ENCODE data around the gene SEC11A.
A peak's percentile ranks its signal among the peaks of the same experiment; 100 is the strongest.
"Not testable (repeated sequence)": the region's sequence is repeated elsewhere in the genome, so short reads cannot be mapped to it uniquely, and the experiment has no call there.

The SEC11A gene

DNA sequence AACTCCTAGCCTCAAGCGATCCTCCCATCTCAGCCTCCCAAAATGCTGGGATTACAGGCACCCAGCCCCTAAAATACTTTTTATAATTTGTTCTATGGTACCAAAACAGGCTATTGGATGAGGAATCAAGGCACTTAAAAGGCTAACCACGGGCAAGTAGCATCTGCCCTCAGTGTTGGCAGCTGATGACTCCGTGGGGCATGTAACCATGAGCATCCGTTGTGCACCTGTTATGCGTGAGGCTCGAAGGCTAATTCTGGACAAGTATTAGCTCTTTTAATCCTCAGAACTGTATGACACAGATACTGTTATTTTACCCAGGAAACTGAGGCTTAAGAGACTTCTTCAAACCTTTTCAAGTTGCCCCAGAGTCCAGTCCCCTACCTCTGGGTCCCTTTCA, 72.1 kb downstream of the SEC11A start:
- H3K4me3 ChIP-seq (ENCODE audit: low read depth, low read length): no peak overlapping the region
- TF ChIP-seq, protein P1, sequence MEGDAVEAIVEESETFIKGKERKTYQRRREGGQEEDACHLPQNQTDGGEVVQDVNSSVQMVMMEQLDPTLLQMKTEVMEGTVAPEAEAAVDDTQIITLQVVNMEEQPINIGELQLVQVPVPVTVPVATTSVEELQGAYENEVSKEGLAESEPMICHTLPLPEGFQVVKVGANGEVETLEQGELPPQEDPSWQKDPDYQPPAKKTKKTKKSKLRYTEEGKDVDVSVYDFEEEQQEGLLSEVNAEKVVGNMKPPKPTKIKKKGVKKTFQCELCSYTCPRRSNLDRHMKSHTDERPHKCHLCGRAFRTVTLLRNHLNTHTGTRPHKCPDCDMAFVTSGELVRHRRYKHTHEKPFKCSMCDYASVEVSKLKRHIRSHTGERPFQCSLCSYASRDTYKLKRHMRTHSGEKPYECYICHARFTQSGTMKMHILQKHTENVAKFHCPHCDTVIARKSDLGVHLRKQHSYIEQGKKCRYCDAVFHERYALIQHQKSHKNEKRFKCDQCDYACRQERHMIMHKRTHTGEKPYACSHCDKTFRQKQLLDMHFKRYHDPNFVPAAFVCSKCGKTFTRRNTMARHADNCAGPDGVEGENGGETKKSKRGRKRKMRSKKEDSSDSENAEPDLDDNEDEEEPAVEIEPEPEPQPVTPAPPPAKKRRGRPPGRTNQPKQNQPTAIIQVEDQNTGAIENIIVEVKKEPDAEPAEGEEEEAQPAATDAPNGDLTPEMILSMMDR (IDR thresholded peaks at IDR 0.05; ENCODE audit: control insufficient read depth, extremely low read depth, insufficient read depth): no peak
- DNase-seq (ENCODE audit: low read depth): no peak

DNA sequence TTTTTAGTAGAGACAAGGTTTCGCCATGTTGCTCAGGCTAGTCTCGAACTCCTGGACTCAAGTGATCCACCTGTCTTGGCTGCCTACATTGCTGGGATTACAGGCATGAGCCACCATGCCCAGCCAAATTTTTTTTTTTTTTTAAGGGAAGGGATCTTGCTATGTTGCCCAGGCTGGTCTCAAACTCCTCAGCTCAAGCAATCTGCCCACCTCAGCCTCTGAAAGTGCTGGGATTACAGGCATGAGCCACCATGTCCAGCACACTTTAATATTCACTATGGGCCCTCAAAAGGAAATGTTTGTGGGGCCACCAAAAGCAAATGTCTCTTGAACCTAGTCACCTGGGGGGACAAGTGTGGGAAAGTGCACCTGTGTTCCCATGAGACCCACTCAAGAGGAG, 73.3 kb downstream of the SEC11A start:
- H3K4me3 ChIP-seq (ENCODE audit: low read depth, low read length): not testable (repeated sequence)

DNA sequence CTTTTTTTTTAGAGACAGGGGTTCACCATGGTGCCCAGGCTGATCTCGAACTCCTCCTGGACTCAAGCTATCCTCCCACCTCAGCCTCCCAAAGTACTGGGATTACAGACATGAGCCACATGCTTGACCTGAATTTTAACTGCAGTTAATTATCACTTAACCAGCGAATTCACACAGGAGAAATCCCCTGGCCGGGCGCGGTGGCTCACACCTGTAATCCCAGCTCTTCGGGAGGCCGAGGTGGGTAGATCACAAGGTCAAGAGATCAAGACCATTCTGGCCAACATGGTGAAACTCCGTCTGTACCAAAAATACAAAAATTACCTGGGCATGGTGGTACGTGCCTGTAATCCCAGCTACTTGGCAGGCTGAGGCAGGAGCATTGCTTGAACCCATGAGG, 74.1 kb downstream of the SEC11A start:
- H3K4me3 ChIP-seq (ENCODE audit: low read depth, low read length); DNase-seq (ENCODE audit: low read depth): not testable (repeated sequence)

More for the DNA sequence above, 73.3 kb downstream of the SEC11A start:
- DNase-seq (ENCODE audit: low read depth): not testable (repeated sequence)

DNA sequence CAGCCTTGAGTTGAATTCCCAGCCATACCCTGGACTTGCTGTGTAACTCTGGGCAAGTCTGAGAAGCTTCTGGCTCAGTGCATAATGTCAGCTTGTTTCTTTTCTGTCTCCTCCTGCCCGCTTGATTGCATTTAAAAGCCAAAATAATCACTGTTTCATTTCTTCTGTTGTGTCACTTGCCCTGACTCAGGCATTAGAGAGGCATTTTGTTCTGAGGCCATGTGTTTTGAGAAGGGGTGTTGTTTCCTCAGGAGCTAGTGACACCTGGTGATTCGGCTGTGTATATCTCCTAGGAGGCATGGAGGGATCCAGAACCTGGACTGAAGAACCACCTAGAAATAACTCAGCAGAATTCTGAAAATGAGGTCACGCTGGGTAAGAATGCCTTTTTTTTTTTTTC, 77.8 kb downstream of the SEC11A start:
- TF ChIP-seq, protein P1 (IDR thresholded peaks at IDR 0.05; ENCODE audit: control insufficient read depth, extremely low read depth, insufficient read depth): peak; percentile 34
- no peak overlapping the region for H3K4me3 ChIP-seq (ENCODE audit: low read depth, low read length)
- DNase-seq (ENCODE audit: low read depth): no peak

DNA sequence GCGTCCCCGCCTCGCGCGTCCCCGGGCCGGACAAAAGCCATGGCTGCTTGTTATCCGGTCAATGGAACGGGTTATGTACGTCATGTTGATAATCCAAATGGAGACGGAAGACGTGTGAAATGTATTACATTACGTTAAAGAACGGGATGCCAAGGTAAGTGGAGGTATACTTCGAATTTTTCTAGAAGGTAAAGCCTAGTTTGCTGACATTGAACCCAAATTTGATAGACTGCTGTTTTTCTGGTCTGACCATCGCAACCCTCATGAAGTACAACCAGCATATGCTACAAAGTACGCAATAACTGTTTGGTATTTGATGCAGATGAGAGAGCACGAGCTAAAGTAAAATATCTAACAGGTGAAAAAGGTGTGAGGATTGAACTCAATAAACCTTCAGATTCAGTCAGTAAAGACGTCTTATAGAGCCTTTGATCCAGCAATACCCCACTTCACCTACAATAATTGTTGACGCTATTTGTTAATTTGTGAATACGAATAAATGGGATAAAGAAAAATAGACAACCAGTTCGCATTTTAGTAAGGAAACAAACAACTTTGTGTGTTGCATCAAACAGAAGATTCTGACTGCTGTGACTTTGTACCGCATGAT, 81.6 kb downstream of the SEC11A start:
- DNase-seq (ENCODE audit: low read depth): no peak
- TF ChIP-seq, protein P1 (IDR thresholded peaks at IDR 0.05; ENCODE audit: control insufficient read depth, extremely low read depth, insufficient read depth): no peak
- peak overlapping the region; percentile 54 for H3K4me3 ChIP-seq (ENCODE audit: low read depth, low read length)

DNA sequence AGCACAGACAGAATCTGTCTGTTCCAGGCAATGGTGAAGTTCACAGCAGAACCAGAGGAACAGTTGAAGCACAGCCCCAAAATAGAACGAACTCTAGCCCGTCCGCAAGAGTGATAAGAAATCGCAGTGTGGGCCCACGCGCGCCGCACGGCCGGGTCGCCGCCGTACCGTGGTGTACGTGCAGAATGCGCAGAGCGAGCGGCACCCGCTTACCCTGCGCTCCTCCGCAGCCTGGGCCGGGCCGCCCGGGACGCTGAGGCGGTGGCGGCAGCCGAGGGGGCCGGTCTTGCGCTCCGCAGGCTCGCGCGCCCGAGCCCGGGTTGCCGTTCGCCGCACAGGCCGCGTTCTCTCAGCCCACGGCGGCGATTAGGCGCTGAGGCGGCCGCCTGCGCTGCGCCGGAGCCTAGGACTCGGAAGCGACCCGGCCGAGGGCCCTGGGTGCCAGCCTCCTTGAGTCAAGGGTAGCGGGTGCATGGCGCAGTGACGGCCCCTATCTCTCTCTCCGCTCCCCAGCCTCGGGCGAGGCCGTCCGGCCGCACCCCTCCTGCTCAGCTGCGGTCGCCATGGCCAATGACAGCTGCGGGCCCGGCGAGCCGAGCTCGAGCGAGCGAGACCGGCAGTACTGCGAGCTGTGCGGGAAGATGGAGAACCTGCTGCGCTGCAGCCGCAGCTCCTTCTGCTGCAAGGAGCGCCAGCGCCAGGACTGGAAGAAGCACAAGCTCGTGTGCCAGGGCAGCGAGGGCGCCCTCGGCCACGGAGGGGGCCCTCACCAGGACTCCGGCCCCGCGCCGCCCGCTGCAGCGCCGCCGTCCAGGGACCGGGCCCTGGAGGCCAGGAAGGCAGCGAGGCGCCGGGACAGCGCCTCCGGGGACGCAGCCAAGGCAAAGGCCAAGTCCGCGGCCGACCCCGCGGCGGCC, 82.4 kb downstream of the SEC11A start:
- peak overlapping the region; percentile 54 for H3K4me3 ChIP-seq (ENCODE audit: low read depth, low read length)
- TF ChIP-seq, protein P1 (IDR thresholded peaks at IDR 0.05; ENCODE audit: control insufficient read depth, extremely low read depth, insufficient read depth): peak; percentile 11; the same call in 1 of the 2 replicates
- no peak for DNase-seq (ENCODE audit: low read depth)

DNA sequence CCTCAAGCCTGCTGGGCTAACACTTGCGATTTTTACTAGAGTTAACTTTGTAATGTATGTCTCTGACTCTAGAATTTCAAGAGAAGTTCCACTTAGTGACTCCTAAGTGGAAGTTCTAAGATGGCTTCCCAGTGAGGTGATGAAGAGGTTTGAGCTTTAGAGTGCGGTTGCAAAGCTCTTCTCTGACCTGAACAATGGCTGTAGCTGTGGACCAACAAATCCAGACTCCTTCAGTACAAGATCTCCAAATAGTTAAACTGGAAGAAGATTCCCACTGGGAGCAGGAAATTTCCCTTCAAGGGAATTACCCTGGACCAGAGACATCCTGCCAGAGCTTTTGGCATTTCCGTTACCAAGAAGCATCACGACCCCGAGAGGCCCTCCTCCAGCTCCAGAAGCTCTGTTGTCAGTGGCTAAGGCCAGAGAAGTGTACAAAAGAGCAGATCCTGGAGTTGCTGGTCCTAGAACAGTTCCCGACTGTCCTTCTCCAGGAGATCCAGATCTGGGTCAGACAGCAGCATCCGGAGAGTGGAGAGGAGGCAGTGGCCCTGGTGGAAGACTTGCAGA, 84.2 kb downstream of the SEC11A start:
- H3K4me3 ChIP-seq (ENCODE audit: low read depth, low read length): peak overlapping the region; percentile 56
- DNase-seq (ENCODE audit: low read depth): no peak
- TF ChIP-seq, protein P1 (IDR thresholded peaks at IDR 0.05; ENCODE audit: control insufficient read depth, extremely low read depth, insufficient read depth): no peak
